ENCODE results near the gene ARFGAP1.

GRCh38 chr20:63233924-63234323, 38.7 kb upstream of the ARFGAP1 start:
- TF ChIP-seq CTCF (IDR thresholded peaks at IDR 0.05) (no peak), POLR2A (IDR thresholded peaks at IDR 0.05) (no peak)

Data from lower leg skin (tissue), 3 donors.